ENCODE measurements around the gene CSTB.

DNA sequence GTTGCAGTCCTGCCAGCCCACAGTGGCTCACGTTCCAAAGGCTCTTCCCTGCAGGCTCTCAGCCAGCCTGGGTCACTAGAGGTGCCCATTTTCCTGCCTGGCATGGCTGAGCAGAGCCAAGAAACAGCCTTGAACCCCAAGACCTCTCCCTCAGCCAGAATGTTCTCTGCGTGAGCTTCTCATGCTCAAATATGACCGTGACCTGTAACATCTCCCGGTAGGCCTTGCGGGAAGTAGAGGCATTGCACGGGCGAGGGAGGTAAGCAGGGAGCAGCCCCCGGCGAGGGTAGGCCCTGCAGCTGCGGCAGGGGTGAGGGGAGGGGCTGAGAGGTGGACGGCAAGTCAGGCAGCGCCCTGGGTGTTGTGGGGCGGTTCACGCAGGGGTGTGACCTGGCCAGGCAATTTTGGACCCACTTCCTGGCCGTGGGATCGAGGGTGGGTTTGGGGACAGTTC is 33.3 kb upstream of the CSTB start:
- TF ChIP-seq, protein P1, sequence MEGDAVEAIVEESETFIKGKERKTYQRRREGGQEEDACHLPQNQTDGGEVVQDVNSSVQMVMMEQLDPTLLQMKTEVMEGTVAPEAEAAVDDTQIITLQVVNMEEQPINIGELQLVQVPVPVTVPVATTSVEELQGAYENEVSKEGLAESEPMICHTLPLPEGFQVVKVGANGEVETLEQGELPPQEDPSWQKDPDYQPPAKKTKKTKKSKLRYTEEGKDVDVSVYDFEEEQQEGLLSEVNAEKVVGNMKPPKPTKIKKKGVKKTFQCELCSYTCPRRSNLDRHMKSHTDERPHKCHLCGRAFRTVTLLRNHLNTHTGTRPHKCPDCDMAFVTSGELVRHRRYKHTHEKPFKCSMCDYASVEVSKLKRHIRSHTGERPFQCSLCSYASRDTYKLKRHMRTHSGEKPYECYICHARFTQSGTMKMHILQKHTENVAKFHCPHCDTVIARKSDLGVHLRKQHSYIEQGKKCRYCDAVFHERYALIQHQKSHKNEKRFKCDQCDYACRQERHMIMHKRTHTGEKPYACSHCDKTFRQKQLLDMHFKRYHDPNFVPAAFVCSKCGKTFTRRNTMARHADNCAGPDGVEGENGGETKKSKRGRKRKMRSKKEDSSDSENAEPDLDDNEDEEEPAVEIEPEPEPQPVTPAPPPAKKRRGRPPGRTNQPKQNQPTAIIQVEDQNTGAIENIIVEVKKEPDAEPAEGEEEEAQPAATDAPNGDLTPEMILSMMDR (IDR thresholded peaks at IDR 0.05), result no peak
- no peak for TF ChIP-seq POLR2A (IDR thresholded peaks at IDR 0.05)
- no peak for TF ChIP-seq EP300 (IDR thresholded peaks at IDR 0.05)

Measured in tibial nerve (tissue), 4 donors.